ENCODE data around the gene G6PC2.
"Not testable (repeated sequence)": the region's sequence is repeated elsewhere in the genome, so short reads cannot be mapped to it uniquely, and the experiment has no call there.

G6PC2 gene

GRCh38 chr2:168901003-168901402 lies at the start of gene G6PC2:
TSS of gene G6PC2 (plus strand) at chr2:168901291. CDS start at chr2:168901332, 41 bp downstream.
- DNase-seq (ENCODE audit: low read depth) = no peak

- no peak for DNase-seq (ENCODE audit: low read depth)
Observed at GRCh38 chr2:168851674-168852320, 49.3 kb upstream of the G6PC2 start.

GRCh38 chr2:168852481-168852880 lies 48.6 kb upstream of the G6PC2 start:
- DNase-seq (ENCODE audit: low read depth) = no peak

GRCh38 chr2:168853471-168853870 lies 47.6 kb upstream of the G6PC2 start:
- no peak for DNase-seq (ENCODE audit: low read depth)

GRCh38 chr2:168854651-168855050 lies 46.4 kb upstream of the G6PC2 start:
- DNase-seq (ENCODE audit: low read depth) = no peak

GRCh38 chr2:168855601-168856000 lies 45.5 kb upstream of the G6PC2 start:
- no peak for DNase-seq (ENCODE audit: low read depth)

- no peak for DNase-seq (ENCODE audit: low read depth)
Observed at GRCh38 chr2:168858146-168858545, 42.9 kb upstream of the G6PC2 start.

GRCh38 chr2:168867164-168867563 lies 33.9 kb upstream of the G6PC2 start:
- DNase-seq (ENCODE audit: low read depth) = not testable (repeated sequence)

- DNase-seq (ENCODE audit: low read depth) = not testable (repeated sequence)
Observed at GRCh38 chr2:168870369-168870768, 30.7 kb upstream of the G6PC2 start.

GRCh38 chr2:168870824-168871223 lies 30.3 kb upstream of the G6PC2 start:
- DNase-seq (ENCODE audit: low read depth) = not testable (repeated sequence)

- DNase-seq (ENCODE audit: low read depth) = no peak
Observed at GRCh38 chr2:168874368-168875054, 26.6 kb upstream of the G6PC2 start.

- DNase-seq (ENCODE audit: low read depth) = not testable (repeated sequence)
Observed at GRCh38 chr2:168882163-168882562, 18.9 kb upstream of the G6PC2 start.

GRCh38 chr2:168884975-168885374 lies 16.1 kb upstream of the G6PC2 start:
- DNase-seq (ENCODE audit: low read depth) = no peak

GRCh38 chr2:168889635-168890005 lies 11.5 kb upstream of the G6PC2 start:
- no peak for DNase-seq (ENCODE audit: low read depth)

GRCh38 chr2:168890006-168890782 lies 10.9 kb upstream of the G6PC2 start, which contains the start of gene SPC25:
TSS of gene SPC25 (minus strand) at chr2:168890430. CDS start at chr2:168889519, 911 bp downstream.
- DNase-seq (ENCODE audit: low read depth) = peak; percentile 77

- DNase-seq (ENCODE audit: low read depth) = no peak
Observed at GRCh38 chr2:168892327-168892726, 8.8 kb upstream of the G6PC2 start.

- DNase-seq (ENCODE audit: low read depth) = no peak
Observed at GRCh38 chr2:168894101-168894500, 7.0 kb upstream of the G6PC2 start.

- no peak for DNase-seq (ENCODE audit: low read depth)
Observed at GRCh38 chr2:168894720-168895119, 6.4 kb upstream of the G6PC2 start.

GRCh38 chr2:168895771-168896170 lies 5.3 kb upstream of the G6PC2 start:
- DNase-seq (ENCODE audit: low read depth) = no peak

- no peak for DNase-seq (ENCODE audit: low read depth)
Observed at GRCh38 chr2:168896783-168897182, 4.3 kb upstream of the G6PC2 start.

GRCh38 chr2:168897449-168897848 lies 3.6 kb upstream of the G6PC2 start:
- DNase-seq (ENCODE audit: low read depth) = no peak

GRCh38 chr2:168903888-168904287 lies 2.8 kb downstream of the G6PC2 start:
- no peak for DNase-seq (ENCODE audit: low read depth)

- no peak for DNase-seq (ENCODE audit: low read depth)
Observed at GRCh38 chr2:168904358-168904757, 3.3 kb downstream of the G6PC2 start.

All from activated T-cell treated with anti-CD3 and anti-CD28 coated beads for 1 hour (primary cell).